ENCODE data around the gene DEGS2. TPM values are rescaled to one million over a fixed set of nuclear protein-coding genes. Genes with fewer than 3 reads are reported as not detected.

DEGS2 gene
- total and polyA plus RNA-seq, 7 experiments from 2014 or later = 0.19 to 1.0 (median 0.44) TPM; not detected in 1

DNA sequence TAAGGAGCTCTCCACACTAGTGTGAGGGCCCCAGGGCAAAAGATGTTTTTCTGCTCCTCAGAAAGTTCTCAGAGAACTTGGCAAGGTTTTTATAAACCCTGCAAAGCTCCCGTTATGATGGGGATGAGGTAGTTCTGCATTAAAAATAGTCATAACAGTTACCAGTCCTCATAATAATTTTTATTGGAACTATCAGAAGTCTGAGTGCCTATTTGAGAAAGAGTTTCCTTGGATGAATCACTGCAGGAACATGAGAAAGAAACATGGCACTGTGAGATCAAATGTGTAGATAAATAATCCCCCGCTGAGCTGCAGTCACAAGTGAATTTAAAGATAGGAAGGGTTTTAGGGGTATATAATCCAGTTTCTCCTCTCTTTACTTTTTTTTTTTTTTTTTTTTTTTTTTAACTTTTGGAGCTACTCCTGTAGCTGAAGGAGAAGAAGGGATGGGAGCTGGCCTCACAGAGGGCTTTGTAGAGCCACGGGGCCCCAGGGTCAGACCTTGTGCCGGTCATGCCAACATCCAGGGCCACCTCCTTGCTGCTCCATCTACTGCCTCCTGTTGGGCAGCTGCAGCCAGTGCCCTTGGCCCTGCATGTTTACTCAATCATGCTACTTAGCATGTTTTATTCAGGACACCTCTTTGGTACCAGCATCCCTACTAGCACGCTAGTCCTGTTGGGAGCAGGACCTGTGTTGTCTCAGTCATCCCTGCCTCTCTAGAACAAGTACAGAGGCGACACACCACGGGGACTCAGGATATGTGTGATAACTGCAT lies 54.7 kb downstream of the DEGS2 start:
- POLR2A ChIA-PET = interaction anchor here (0.6 to 59.0 kb wide), 6 partner anchors 11 to 843 kb away, joined by 3 to 2344 read pairs (median 6); partner anchors contain the start of gene EVL
- Mint-ChIP-seq H3K27ac (peak overlapping the region; percentile 89 to 98 (median 96)), H3K36me3 (peaks cover 10 to 67% (median 40%) of the 10 kb centered on the region in 5 donors), H3K9me3 (no peaks in the 10 kb centered on the region), H3K4me1 (peaks cover 74 to 100% (median 94%) of the 10 kb centered on the region in 7 donors), H3K4me3 (peak overlapping the region; percentile 73 to 93 (median 81)), H3K27me3 (no peaks in the 10 kb centered on the region)
- Histone ChIP-seq H3K27me3 (ENCODE audit: control insufficient read depth in 2 of 2, insufficient read depth in 2 of 2, low read length in 2 of 2) (no peaks in the 10 kb centered on the region), H3K4me1 (ENCODE audit: control insufficient read depth in 2 of 2, insufficient read depth in 2 of 2, low read length in 2 of 2) (peaks cover 80 to 97% of the 10 kb centered on the region in 2 donors), H3K27ac (ENCODE audit: low read depth, low read length) (peak overlapping the region; percentile 83), H3K4me3 (ENCODE audit: low read length) (peak overlapping the region; percentile 21), H3K9me3 (ENCODE audit: control insufficient read depth in 2 of 3, low read length in 3 of 3) (no peaks in the 10 kb centered on the region), H3K36me3 (ENCODE audit: control insufficient read depth in 2 of 3, insufficient read depth in 3 of 3, low read length in 3 of 3) (peaks cover 18 to 75% (median 31%) of the 10 kb centered on the region in 3 experiments)
- ATAC-seq = no peak
- CTCF ChIA-PET = interaction anchor here (0.6 to 35.2 kb wide), 5 partner anchors 12 to 125 kb away, joined by 3 to 758 read pairs (median 4); partner anchors contain the start of gene EVL
- peak in 1 of 9 donors; percentile 32 for DNase-seq
- intact Hi-C loops (cut with micrococcal nuclease) = loop anchor here in 1 of 2 donors (2.0 to 10.0 kb wide), 2 partner anchors 18 to 270 kb away; partner anchors contain the start of gene WDR25

DNA sequence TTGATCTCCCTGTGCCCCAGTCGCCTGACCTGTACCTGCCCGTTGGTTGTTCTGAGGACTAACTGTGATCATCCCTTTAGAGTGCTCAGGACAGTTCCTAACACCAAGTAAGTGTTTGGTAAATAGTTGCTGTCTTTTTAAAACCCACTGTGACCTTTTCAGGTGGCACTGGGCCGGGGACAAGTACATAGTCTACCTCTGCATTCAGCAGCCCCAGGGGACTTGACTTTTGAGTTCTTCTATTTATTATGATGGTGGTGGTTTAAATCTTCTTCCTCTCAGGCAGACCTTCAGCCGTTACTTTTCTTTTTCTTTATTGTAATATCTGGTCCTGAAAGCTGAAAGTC lies 55.5 kb downstream of the DEGS2 start:
- Mint-ChIP-seq H3K27me3 (no peaks in the 10 kb centered on the region), H3K4me1 (peaks cover 75 to 100% (median 94%) of the 10 kb centered on the region in 7 donors), H3K27ac (peak overlapping the region; percentile 81 to 98 (median 96)), H3K9me3 (no peaks in the 10 kb centered on the region), H3K4me3 (peak overlapping the region; percentile 73 to 93 (median 80)), H3K36me3 (peaks cover 10 to 66% (median 45%) of the 10 kb centered on the region in 5 donors)
- H3K4me3 ChIP-seq (ENCODE audit: low read length) = no peak overlapping the region
- H3K9me3 ChIP-seq (ENCODE audit: control insufficient read depth in 2 of 3, low read length in 3 of 3) = no peaks in the 10 kb centered on the region
- CTCF ChIA-PET = interaction anchor here (0.6 to 35.2 kb wide), 5 partner anchors 11 to 124 kb away, joined by 3 to 758 read pairs (median 5); partner anchors contain the start of gene EVL
- H3K27me3 ChIP-seq (ENCODE audit: control insufficient read depth in 2 of 2, insufficient read depth in 2 of 2, low read length in 2 of 2) = no peaks in the 10 kb centered on the region
- no peak for DNase-seq
- no peak for ATAC-seq
- POLR2A ChIA-PET = interaction anchor here (0.6 to 59.0 kb wide), 4 partner anchors 10 to 138 kb away, joined by 3 to 2344 read pairs (median 24); partner anchors contain the start of gene EVL
- intact Hi-C loops (cut with micrococcal nuclease) = loop anchor here in 1 of 2 donors (2.0 to 10.0 kb wide), 2 partner anchors 19 to 271 kb away; partner anchors contain the start of gene WDR25
- peaks cover 20 to 73% (median 23%) of the 10 kb centered on the region in 3 experiments for H3K36me3 ChIP-seq (ENCODE audit: control insufficient read depth in 2 of 3, insufficient read depth in 3 of 3, low read length in 3 of 3)
- peak overlapping the region; percentile 83 for H3K27ac ChIP-seq (ENCODE audit: low read depth, low read length)
- peaks cover 88 to 100% of the 10 kb centered on the region in 2 donors for H3K4me1 ChIP-seq (ENCODE audit: control insufficient read depth in 2 of 2, insufficient read depth in 2 of 2, low read length in 2 of 2)

DNA sequence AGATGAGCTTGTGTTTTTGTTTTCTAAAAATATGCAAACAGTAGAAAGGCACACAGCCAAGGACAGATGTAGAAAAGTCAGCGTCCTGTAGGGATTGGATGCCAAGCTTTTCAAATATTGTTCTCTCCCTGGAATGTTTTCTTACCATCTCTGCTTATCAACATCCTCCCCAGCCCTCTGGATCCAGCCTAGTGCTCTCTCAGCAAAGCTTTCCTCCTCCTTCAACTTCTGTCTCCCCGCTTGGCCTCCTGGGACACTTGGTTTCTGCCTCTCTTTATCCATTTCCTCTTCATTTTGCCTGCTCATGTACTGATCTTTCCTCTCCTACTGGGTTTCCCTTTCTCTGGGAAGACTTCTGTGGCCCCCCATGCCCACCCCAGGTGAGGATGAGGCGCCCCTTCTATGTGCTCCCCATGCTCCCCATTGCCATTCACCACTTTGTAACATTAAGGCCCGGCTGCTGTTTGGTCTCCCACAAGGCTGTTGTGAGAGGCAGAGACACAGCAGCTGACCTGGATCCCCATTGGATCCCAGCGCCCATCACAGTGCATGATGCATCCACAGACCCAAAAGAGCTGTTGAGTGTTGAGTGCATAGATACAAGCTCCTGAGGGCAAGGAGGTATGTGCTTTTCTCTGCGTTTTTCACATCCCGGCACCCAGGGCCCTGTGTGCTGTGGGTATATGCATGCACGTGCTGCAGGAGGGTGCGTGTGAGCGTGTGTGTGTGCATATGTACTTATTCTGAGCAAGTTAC lies 56.0 kb downstream of the DEGS2 start:
- H3K4me1 ChIP-seq (ENCODE audit: control insufficient read depth in 2 of 2, insufficient read depth in 2 of 2, low read length in 2 of 2) = peaks cover 93 to 100% of the 10 kb centered on the region in 2 donors
- H3K36me3 ChIP-seq (ENCODE audit: control insufficient read depth in 2 of 3, insufficient read depth in 3 of 3, low read length in 3 of 3) = peaks cover 17 to 73% (median 19%) of the 10 kb centered on the region in 3 experiments
- no peaks in the 10 kb centered on the region for H3K27me3 ChIP-seq (ENCODE audit: control insufficient read depth in 2 of 2, insufficient read depth in 2 of 2, low read length in 2 of 2)
- peak in 2 of 9 donors; percentile 24 to 29 for DNase-seq
- no peak overlapping the region for H3K4me3 ChIP-seq (ENCODE audit: low read length)
- H3K27ac Mint-ChIP-seq = peak overlapping the region; percentile 82 to 98 (median 96)
- peak overlapping the region; percentile 73 to 93 (median 80) for H3K4me3 Mint-ChIP-seq
- H3K4me1 Mint-ChIP-seq = peaks cover 73 to 100% (median 94%) of the 10 kb centered on the region in 7 donors
- no peaks in the 10 kb centered on the region for H3K9me3 ChIP-seq (ENCODE audit: control insufficient read depth in 2 of 3, low read length in 3 of 3)
- H3K9me3 Mint-ChIP-seq = no peaks in the 10 kb centered on the region
- POLR2A ChIA-PET = interaction anchor here (0.6 to 59.0 kb wide), 5 partner anchors 10 to 139 kb away, joined by 3 to 2344 read pairs (median 5); partner anchors contain the start of gene EVL
- intact Hi-C loops (cut with micrococcal nuclease) = loop anchor here in 1 of 2 donors (2.0 to 10.0 kb wide), 2 partner anchors 19 to 271 kb away; partner anchors contain the start of gene WDR25
- no peaks in the 10 kb centered on the region for H3K27me3 Mint-ChIP-seq
- ATAC-seq = no peak
- CTCF ChIA-PET = interaction anchor here (1.1 to 35.2 kb wide), 6 partner anchors 10 to 90 kb away, joined by 3 to 758 read pairs (median 4); partner anchors contain the start of gene EVL
- H3K27ac ChIP-seq (ENCODE audit: low read depth, low read length) = peak overlapping the region; percentile 83
- peaks cover 12 to 67% (median 47%) of the 10 kb centered on the region in 5 donors for H3K36me3 Mint-ChIP-seq

DNA sequence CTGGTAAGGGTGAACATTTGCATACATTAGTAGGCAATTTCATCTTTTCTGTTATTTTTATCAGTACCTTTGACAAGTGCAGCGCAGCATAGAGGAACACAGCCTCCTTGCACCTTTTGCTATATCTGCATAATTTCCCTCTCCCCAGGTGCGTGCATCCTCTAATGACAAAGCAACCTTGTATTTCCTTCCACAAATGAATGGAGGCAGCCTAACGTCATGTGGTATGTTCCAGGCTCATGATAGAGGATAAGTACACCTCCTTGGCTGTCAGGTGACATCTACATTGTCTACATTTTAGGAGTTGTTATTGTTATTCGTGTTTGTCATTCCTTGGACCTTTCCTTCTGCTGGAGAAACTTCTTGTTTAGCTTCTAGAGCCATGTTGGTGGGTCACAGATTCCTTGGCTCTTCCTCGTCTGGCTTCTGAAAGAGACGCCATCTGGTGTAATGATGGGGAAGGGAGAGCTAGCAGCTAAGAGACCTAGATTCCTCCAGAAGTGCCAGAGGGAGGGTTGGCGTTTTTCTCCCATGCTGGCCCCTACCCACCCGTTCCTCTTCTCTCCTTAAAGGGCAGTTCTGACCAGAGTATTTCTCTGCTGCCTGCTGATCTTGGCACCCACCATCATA lies 57.2 kb downstream of the DEGS2 start:
- peaks cover 73 to 100% (median 94%) of the 10 kb centered on the region in 7 donors for H3K4me1 Mint-ChIP-seq

DNA sequence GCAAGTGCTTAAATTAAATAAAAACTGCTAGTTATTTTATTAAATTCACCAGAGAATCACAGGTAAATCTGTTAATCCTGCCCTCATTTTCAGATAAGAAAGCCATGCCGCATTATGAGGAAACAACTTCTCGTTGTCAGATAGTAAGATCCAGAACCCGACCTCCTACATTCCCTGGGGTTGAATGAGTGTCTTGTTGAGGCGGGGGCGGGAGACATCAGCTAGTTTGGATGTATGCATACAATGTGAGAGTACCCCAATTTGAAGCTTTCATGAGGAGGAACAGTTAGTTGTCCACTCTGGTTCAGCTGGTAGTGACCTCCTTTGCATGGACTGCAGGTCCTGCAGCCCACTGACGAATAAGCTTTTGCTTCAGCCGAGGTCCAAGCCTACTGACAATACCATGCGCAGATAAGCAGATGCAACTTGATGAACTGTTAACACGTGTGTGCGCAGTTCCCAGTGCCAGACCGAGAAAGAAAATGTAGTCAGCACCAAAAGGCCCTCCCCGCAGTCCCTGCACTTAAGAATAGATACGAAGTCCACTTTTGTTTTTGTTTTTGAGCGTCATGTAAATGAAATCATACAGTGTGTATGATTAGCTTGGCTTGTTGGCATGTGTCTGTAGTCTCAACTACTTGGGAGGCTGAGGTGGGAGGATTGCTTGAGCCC lies 59.3 kb downstream of the DEGS2 start:
- DNase-seq (no peak), ATAC-seq (no peak)
- H3K27me3 ChIP-seq (ENCODE audit: control insufficient read depth in 2 of 2, insufficient read depth in 2 of 2, low read length in 2 of 2) = no peaks in the 10 kb centered on the region
- H3K9me3 Mint-ChIP-seq = no peaks in the 10 kb centered on the region
- H3K36me3 ChIP-seq (ENCODE audit: control insufficient read depth in 2 of 3, insufficient read depth in 3 of 3, low read length in 3 of 3) = peaks cover 22 to 82% (median 38%) of the 10 kb centered on the region in 3 experiments
- H3K9me3 ChIP-seq (ENCODE audit: control insufficient read depth in 2 of 3, low read length in 3 of 3) = no peaks in the 10 kb centered on the region
- peaks cover 68 to 100% (median 91%) of the 10 kb centered on the region in 7 donors for H3K4me1 Mint-ChIP-seq
- peaks cover 90 to 98% of the 10 kb centered on the region in 2 donors for H3K4me1 ChIP-seq (ENCODE audit: control insufficient read depth in 2 of 2, insufficient read depth in 2 of 2, low read length in 2 of 2)
- H3K27ac Mint-ChIP-seq = peak overlapping the region; percentile 77 to 98 (median 93)
- peak overlapping the region; percentile 59 to 93 (median 71) for H3K4me3 Mint-ChIP-seq
- H3K4me3 ChIP-seq (ENCODE audit: low read length) = peak overlapping the region; percentile 8
- intact Hi-C loops (cut with micrococcal nuclease) = loop anchor here in 1 of 2 donors (10.0 kb wide), 1 partner anchor 275 kb away; the partner anchor contains the start of gene WDR25
- H3K27ac ChIP-seq (ENCODE audit: low read depth, low read length) = peak overlapping the region; percentile 83
- ChIA-PET CTCF (interaction anchor here (0.9 to 35.2 kb wide), 4 partner anchors 9 to 91 kb away, joined by 3 to 758 read pairs (median 4); partner anchors contain the start of gene EVL), POLR2A (interaction anchor here (0.7 to 59.0 kb wide), 6 partner anchors 8 to 506 kb away, joined by 3 to 2344 read pairs (median 4); partner anchors contain the start of gene EVL)
- peaks cover 29 to 65% (median 58%) of the 10 kb centered on the region in 5 donors for H3K36me3 Mint-ChIP-seq
- H3K27me3 Mint-ChIP-seq = no peaks in the 10 kb centered on the region

More for the DNA sequence above, 57.2 kb downstream of the DEGS2 start:
- Mint-ChIP-seq H3K27ac (peak overlapping the region; percentile 82 to 98 (median 96)), H3K27me3 (no peaks in the 10 kb centered on the region), H3K4me3 (peak overlapping the region; percentile 41 to 93 (median 77)), H3K9me3 (no peaks in the 10 kb centered on the region), H3K36me3 (peaks cover 24 to 70% (median 54%) of the 10 kb centered on the region in 5 donors)
- CTCF ChIA-PET = interaction anchor here (0.7 to 35.2 kb wide), 4 partner anchors 11 to 91 kb away, joined by 3 to 758 read pairs (median 5); partner anchors contain the start of gene EVL
- intact Hi-C loops (cut with micrococcal nuclease) = loop anchor here in 1 of 2 donors (10.0 kb wide), 1 partner anchor 273 kb away; the partner anchor contains the start of gene WDR25
- DNase-seq (peak in 3 of 9 donors; percentile 25 to 43 (median 34)), ATAC-seq (no peak)
- Histone ChIP-seq H3K27me3 (ENCODE audit: control insufficient read depth in 2 of 2, insufficient read depth in 2 of 2, low read length in 2 of 2) (no peaks in the 10 kb centered on the region), H3K4me3 (ENCODE audit: low read length) (no peak overlapping the region), H3K9me3 (ENCODE audit: control insufficient read depth in 2 of 3, low read length in 3 of 3) (no peaks in the 10 kb centered on the region), H3K36me3 (ENCODE audit: control insufficient read depth in 2 of 3, insufficient read depth in 3 of 3, low read length in 3 of 3) (peaks cover 24 to 74% (median 28%) of the 10 kb centered on the region in 3 experiments), H3K27ac (ENCODE audit: low read depth, low read length) (peak overlapping the region; percentile 83), H3K4me1 (ENCODE audit: control insufficient read depth in 2 of 2, insufficient read depth in 2 of 2, low read length in 2 of 2) (peaks cover 92 to 100% of the 10 kb centered on the region in 2 donors)
- POLR2A ChIA-PET = interaction anchor here (1.1 to 59.0 kb wide), 3 partner anchors 9 to 37 kb away, joined by 3 to 2344 read pairs (median 43); partner anchors contain the start of gene EVL

Measured in naive thymus-derived CD4-positive, alpha-beta T cell (primary cell).